Prostate gland (tissue), 2 donors: ENCODE results near the gene FILIP1.

Experiments
- POLR2A ChIP-seq: fragments of 450-650 bp; IDR thresholded peaks from one replicate; pipeline ENCODE4 v1.6.1; 2016; ENCODE audit warnings: antibody characterized with exemption, mild to moderate bottlenecking
- POLR2AphosphoS5 ChIP-seq: sonication (generic); formaldehyde crosslinking; IDR thresholded peaks from one replicate; pipeline ENCODE4 v1.6.1; 2017; ENCODE audit warnings: antibody characterized with exemption
- TF ChIP-seq, protein P1 (sequence below), 4 experiments: fragments of 200-600 bp in 2 of 4; fragments of 450-650 bp in 2 of 4; sonication (generic) in 2 of 4; IDR thresholded peaks; 1 replicate in 3 of 4; 2 replicates in 1 of 4; pipeline ENCODE4 v1.5.1; 2016 to 2019; ENCODE audit warnings: antibody characterized with exemption in 4 of 4, mild to moderate bottlenecking in 2 of 4, moderate library complexity in 2 of 4

DNA sequence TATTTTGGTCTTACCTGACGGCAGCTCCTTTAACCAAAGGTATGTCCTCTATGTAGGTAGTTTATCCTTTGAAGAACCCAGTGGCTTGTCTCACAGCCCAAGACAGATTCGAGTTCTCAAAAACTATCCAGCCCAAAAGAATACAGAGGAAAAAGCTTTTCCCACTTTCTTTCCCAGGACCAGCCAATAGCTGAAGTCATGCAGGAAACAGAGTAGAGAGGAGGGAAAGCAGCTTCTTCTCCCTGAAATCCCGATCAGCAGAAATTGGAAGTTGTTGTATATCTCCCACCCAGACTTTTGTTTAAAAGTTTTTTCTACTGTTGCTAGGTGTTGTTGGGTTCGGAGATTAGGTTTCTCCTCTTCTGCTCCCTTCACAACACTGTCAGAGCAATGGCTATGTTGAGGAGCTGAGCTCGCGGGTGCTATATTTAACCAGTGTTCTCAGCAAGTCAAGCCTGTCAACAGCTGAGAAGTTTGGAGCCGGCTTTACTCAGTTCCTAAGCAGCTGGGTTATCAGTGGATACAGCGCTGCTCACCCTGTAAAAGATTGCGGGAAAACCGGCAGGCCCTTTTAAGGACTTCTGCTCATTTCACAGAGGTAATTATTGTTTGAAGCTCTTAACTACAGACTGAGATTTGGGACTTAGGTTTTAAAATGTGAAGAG lies at the start of gene FILIP1:
- TF ChIP-seq, protein P1, sequence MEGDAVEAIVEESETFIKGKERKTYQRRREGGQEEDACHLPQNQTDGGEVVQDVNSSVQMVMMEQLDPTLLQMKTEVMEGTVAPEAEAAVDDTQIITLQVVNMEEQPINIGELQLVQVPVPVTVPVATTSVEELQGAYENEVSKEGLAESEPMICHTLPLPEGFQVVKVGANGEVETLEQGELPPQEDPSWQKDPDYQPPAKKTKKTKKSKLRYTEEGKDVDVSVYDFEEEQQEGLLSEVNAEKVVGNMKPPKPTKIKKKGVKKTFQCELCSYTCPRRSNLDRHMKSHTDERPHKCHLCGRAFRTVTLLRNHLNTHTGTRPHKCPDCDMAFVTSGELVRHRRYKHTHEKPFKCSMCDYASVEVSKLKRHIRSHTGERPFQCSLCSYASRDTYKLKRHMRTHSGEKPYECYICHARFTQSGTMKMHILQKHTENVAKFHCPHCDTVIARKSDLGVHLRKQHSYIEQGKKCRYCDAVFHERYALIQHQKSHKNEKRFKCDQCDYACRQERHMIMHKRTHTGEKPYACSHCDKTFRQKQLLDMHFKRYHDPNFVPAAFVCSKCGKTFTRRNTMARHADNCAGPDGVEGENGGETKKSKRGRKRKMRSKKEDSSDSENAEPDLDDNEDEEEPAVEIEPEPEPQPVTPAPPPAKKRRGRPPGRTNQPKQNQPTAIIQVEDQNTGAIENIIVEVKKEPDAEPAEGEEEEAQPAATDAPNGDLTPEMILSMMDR (IDR thresholded peaks at IDR 0.05): no peak
- TF ChIP-seq POLR2AphosphoS5 (no peak), POLR2A (no peak)
